Aorta (tissue), 4 donors: ENCODE measurements around the gene LRCH4. TPM values are rescaled to one million over a fixed set of nuclear protein-coding genes. Genes with fewer than 3 reads are reported as not detected.

Experiments used
- polyA plus RNA-seq, 2 donors: library from polyadenylated mRNA; stranded (reverse); fragments of 200-250 nt; gene quantifications; one replicate each; pipeline ENCODE4 v1.2.3, GENCODE V29; 2013
- total RNA-seq, 2 donors: library from RNA; stranded (reverse); fragmentation: NEBNext Ultra II Directional; extraction: Animal tissue kit (Norgen Biotek cat#: 25700); gene quantifications; one replicate each; pipeline ENCODE4 v1.2.1, GENCODE V29; 2021
- donor health status: healthy with polysubstance abuse.
- donor health status: Bipolar disorder and iron deficiency.
- donor health status: DM: no; HTN: no; CAD: no.
- donor health status: DM: yes; HTN: yes; CAD: no.

LRCH4 gene
- total and polyA plus RNA-seq, 4 donors = 26.3 to 68.2 (median 47.6) TPM

Other genes with a start within 250 kb of the LRCH4 start
- gene PILRB, start 228.0 kb downstream of the LRCH4 start, total RNA-seq = 10 to 100 TPM; 30.7 to 51.2 TPM
- 100 to 1,000 TPM in 1 of 2 donors, 10 to 100 TPM in 1; 13.9 to 186 TPM for gene PILRB, start 228.0 kb downstream of the LRCH4 start, polyA plus RNA-seq
- gene PILRA, start 212.6 kb downstream of the LRCH4 start, total RNA-seq = 10 to 100 TPM; 11.2 to 21.5 TPM
- 10 to 100 TPM in 1 of 2 donors, 1 to 10 TPM in 1; 5.8 to 10.6 TPM for gene PILRA, start 212.6 kb downstream of the LRCH4 start, polyA plus RNA-seq
- gene ZCWPW1, start 157.4 kb downstream of the LRCH4 start, total RNA-seq = 1 to 10 TPM; 2.2 to 4.4 TPM
- 10 to 100 TPM in 1 of 2 donors, 1 to 10 TPM in 1; 4.0 to 18.7 TPM for gene ZCWPW1, start 157.4 kb downstream of the LRCH4 start, polyA plus RNA-seq
- gene MEPCE, start 156.3 kb downstream of the LRCH4 start, total RNA-seq = 10 to 100 TPM; 26.3 to 31.8 TPM
- 10 to 100 TPM; 13.0 to 27.2 TPM for gene MEPCE, start 156.3 kb downstream of the LRCH4 start, polyA plus RNA-seq
- gene PPP1R35, start 149.6 kb downstream of the LRCH4 start, total RNA-seq = 10 to 100 TPM; 24.7 to 29.7 TPM
- gene PPP1R35, start 149.6 kb downstream of the LRCH4 start, polyA plus RNA-seq = 10 to 100 TPM; 16.0 to 69.5 TPM
- 1 to 10 TPM; 1.0 to 2.0 TPM for gene SPACDR, start 121.9 kb downstream of the LRCH4 start, total RNA-seq
- under 1 TPM in 1 of 2 donors, not detected in 1; 0.31 TPM for gene SPACDR, start 121.9 kb downstream of the LRCH4 start, polyA plus RNA-seq
- 10 to 100 TPM; 31.2 to 46.5 TPM for gene TSC22D4, start 106.9 kb downstream of the LRCH4 start, total RNA-seq
- 10 to 100 TPM; 18.8 to 35.5 TPM for gene TSC22D4, start 106.9 kb downstream of the LRCH4 start, polyA plus RNA-seq
- 1 to 10 TPM in 1 of 2 donors, under 1 TPM in 1; 0.75 to 1.3 TPM for gene NYAP1, start 102.2 kb downstream of the LRCH4 start, total RNA-seq
- under 1 TPM; 0.18 to 0.25 TPM for gene NYAP1, start 102.2 kb downstream of the LRCH4 start, polyA plus RNA-seq
- gene AGFG2, start 46.9 kb downstream of the LRCH4 start, total RNA-seq = 10 to 100 TPM; 28.4 to 29.2 TPM
- 10 to 100 TPM in 1 of 2 donors, 1 to 10 TPM in 1; 6.4 to 14.6 TPM for gene AGFG2, start 46.9 kb downstream of the LRCH4 start, polyA plus RNA-seq
- 1 to 10 TPM; 2.1 to 7.5 TPM for gene SAP25, start 12.2 kb downstream of the LRCH4 start, total RNA-seq
- 1 to 10 TPM in 1 of 2 donors, under 1 TPM in 1; 0.75 to 9.9 TPM for gene SAP25, start 12.2 kb downstream of the LRCH4 start, polyA plus RNA-seq
- under 1 TPM in 1 of 2 donors, not detected in 1; 0.81 TPM for gene FBXO24, start 199 bp upstream of the LRCH4 start, total RNA-seq
- gene FBXO24, start 199 bp upstream of the LRCH4 start, polyA plus RNA-seq = 1 to 10 TPM in 1 of 2 donors, not detected in 1; 1.2 TPM
- gene PCOLCE, start 16.2 kb upstream of the LRCH4 start, total RNA-seq = 100 to 1,000 TPM in 1 of 2 donors, 10 to 100 TPM in 1; 75.1 to 277 TPM
- 100 to 1,000 TPM in 1 of 2 donors, 10 to 100 TPM in 1; 34.3 to 341 TPM for gene PCOLCE, start 16.2 kb upstream of the LRCH4 start, polyA plus RNA-seq
- gene MOSPD3, start 26.4 kb upstream of the LRCH4 start, total RNA-seq = 10 to 100 TPM; 15.1 to 19.1 TPM
- 10 to 100 TPM; 14.0 to 33.0 TPM for gene MOSPD3, start 26.4 kb upstream of the LRCH4 start, polyA plus RNA-seq
- gene TFR2, start 55.4 kb upstream of the LRCH4 start, total RNA-seq = 1 to 10 TPM in 1 of 2 donors, under 1 TPM in 1; 0.45 to 2.1 TPM
- gene TFR2, start 55.4 kb upstream of the LRCH4 start, polyA plus RNA-seq = not detected
- not detected for gene ACTL6B, start 70.3 kb upstream of the LRCH4 start, total RNA-seq
- gene ACTL6B, start 70.3 kb upstream of the LRCH4 start, polyA plus RNA-seq = not detected
- 100 to 1,000 TPM; 185 to 204 TPM for gene GNB2, start 87.6 kb upstream of the LRCH4 start, total RNA-seq
- gene GNB2, start 87.6 kb upstream of the LRCH4 start, polyA plus RNA-seq = 100 to 1,000 TPM; 107 to 227 TPM
- 10 to 100 TPM; 36.0 to 48.1 TPM for gene GIGYF1, start 108.1 kb upstream of the LRCH4 start, total RNA-seq
- 10 to 100 TPM in 1 of 2 donors, 1 to 10 TPM in 1; 6.6 to 51.6 TPM for gene GIGYF1, start 108.1 kb upstream of the LRCH4 start, polyA plus RNA-seq
- gene POP7, start 120.0 kb upstream of the LRCH4 start, total RNA-seq = 10 to 100 TPM; 16.4 to 17.9 TPM
- 10 to 100 TPM; 29.6 to 31.8 TPM for gene POP7, start 120.0 kb upstream of the LRCH4 start, polyA plus RNA-seq
- not detected for gene EPO, start 134.3 kb upstream of the LRCH4 start, total RNA-seq
- under 1 TPM in 1 of 2 donors, not detected in 1; 0.26 TPM for gene EPO, start 134.3 kb upstream of the LRCH4 start, polyA plus RNA-seq
- gene ZAN, start 147.5 kb upstream of the LRCH4 start, total RNA-seq = not detected
- not detected for gene ZAN, start 147.5 kb upstream of the LRCH4 start, polyA plus RNA-seq
- gene EPHB4, start 241.4 kb upstream of the LRCH4 start, total RNA-seq = 10 to 100 TPM; 44.8 to 71.6 TPM
- 1 to 10 TPM; 4.3 to 4.5 TPM for gene EPHB4, start 241.4 kb upstream of the LRCH4 start, polyA plus RNA-seq